Adrenal gland (tissue), 5 donors: ENCODE measurements around the gene CDK14.

Experiments used
- POLR2A ChIP-seq, 2 donors: fragments of 450-650 bp; IDR thresholded peaks; one replicate each; pipeline ENCODE4 v1.6.1; 2017; ENCODE audit warnings: antibody characterized with exemption in 2 of 2, mild to moderate bottlenecking in 2 of 2, moderate library complexity in 1 of 2
- TF ChIP-seq, protein P1 (sequence below), 6 experiments: fragments of 450-650 bp in 4 of 6; fragments of 200-600 bp in 2 of 6; sonication (generic) in 1 of 6; IDR thresholded peaks; 1 replicate in 5 of 6; 2 replicates in 1 of 6; pipeline versions ENCODE4 v1.5.1 to v1.8.0; 2016 to 2021; ENCODE audit warnings: antibody characterized with exemption in 6 of 6, mild to moderate bottlenecking in 2 of 6, moderate library complexity in 1 of 6
- donor health status: DM: no; HTN: no; CAD: no.

DNA sequence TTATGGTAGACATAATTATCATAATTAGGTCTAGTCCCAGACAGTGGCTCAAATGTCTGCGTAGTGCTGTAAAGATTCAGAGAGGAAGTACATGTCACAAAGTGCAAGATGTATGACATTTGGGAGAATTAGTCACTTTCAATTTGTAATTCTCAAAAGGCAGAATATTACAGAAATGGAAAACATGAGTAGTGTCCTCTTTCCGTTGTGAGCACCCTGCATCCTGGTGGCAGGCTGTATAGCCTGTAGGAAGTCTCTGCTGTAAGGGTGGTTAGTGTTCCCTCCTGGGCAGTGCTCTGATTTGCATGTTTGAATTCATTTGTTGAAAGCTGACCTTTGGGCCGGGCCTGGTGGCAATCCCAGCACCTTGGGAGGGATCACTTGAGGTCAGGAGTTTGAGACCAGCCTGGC is 17.0 kb downstream of the CDK14 start:
- TF ChIP-seq, protein P1, sequence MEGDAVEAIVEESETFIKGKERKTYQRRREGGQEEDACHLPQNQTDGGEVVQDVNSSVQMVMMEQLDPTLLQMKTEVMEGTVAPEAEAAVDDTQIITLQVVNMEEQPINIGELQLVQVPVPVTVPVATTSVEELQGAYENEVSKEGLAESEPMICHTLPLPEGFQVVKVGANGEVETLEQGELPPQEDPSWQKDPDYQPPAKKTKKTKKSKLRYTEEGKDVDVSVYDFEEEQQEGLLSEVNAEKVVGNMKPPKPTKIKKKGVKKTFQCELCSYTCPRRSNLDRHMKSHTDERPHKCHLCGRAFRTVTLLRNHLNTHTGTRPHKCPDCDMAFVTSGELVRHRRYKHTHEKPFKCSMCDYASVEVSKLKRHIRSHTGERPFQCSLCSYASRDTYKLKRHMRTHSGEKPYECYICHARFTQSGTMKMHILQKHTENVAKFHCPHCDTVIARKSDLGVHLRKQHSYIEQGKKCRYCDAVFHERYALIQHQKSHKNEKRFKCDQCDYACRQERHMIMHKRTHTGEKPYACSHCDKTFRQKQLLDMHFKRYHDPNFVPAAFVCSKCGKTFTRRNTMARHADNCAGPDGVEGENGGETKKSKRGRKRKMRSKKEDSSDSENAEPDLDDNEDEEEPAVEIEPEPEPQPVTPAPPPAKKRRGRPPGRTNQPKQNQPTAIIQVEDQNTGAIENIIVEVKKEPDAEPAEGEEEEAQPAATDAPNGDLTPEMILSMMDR (IDR thresholded peaks at IDR 0.05) = no peak
- TF ChIP-seq POLR2A (IDR thresholded peaks at IDR 0.05) = no peak
